H1 (cell line): ENCODE results near the gene SLC7A8. TPM values are rescaled to one million over a fixed set of nuclear protein-coding genes. Genes with fewer than 3 reads are reported as not detected.

ENCODE experiments used
- BACH1 ChIP-seq: IDR thresholded peaks from 2 replicates; pipeline ENCODE4 v1.6.1; 2012; ENCODE audit warnings: low read length, improper control_type of control experiment
- BRCA1 ChIP-seq: IDR thresholded peaks from 2 replicates; pipeline ENCODE4 v1.6.1; 2012; ENCODE audit warnings: low read depth, low read length, improper control_type of control experiment
- SUZ12 ChIP-seq: fragments of 200-600 bp; sonication (generic); IDR thresholded peaks from 2 replicates; pipeline ENCODE4 v1.6.1; 2012; ENCODE audit warnings: mild to moderate bottlenecking, inconsistent platforms, low read length, moderate library complexity, mixed read lengths
- TAF1 ChIP-seq: IDR thresholded peaks from 2 replicates; pipeline ENCODE4 v1.6.1; 2011; ENCODE audit warnings: mild to moderate bottlenecking, low read depth, low read length
- polyA plus RNA-seq, 7 experiments: library from polyadenylated mRNA; depleted of rRNA in 3 of 7; stranded (reverse) in 5 of 7; unstranded in 2 of 7; fragments of >200 nt in 5 of 7; fragments of 200-250 nt in 2 of 7; gene quantifications; 1 replicate in 5 of 7; 2 replicates in 1 of 7; 4 replicates in 1 of 7; pipeline versions ENCODE4 v1.2.1 to v1.2.3, GENCODE V29; 2011 to 2013; ENCODE audit warnings: missing spikeins in 2 of 7, mixed read lengths in 2 of 7
- total RNA-seq: library from RNA; stranded (reverse); fragmentation: NEBNext Ultra II Directional; extraction: Animal tissue kit (Norgen Biotek cat#: 25700); gene quantifications from 2 replicates; pipeline ENCODE4 v1.2.1, GENCODE V29; 2021
- TF ChIP-seq, protein P1 (sequence below), 3 experiments: IDR thresholded peaks; 1 replicate in 2 of 3; 2 replicates in 1 of 3; pipeline versions ENCODE4 v1.5.1 to v1.6.1; 2011; ENCODE audit warnings: low read length in 3 of 3, mild to moderate bottlenecking in 3 of 3, inconsistent platforms in 2 of 3, low read depth in 1 of 3, moderate library complexity in 1 of 3; ENCODE audit not compliant: insufficient read depth in 1 of 3; ENCODE audit errors: control extremely low read depth in 1 of 3
- TF ChIP-seq, protein P2 (sequence below): fragments of 300-600 bp; sonication (generic); IDR thresholded peaks from 2 replicates; pipeline ENCODE4 v1.7.1; 2012; ENCODE audit warnings: low read length, moderate library complexity, mild to moderate bottlenecking, inconsistent platforms; ENCODE audit not compliant: insufficient replicate concordance

The SLC7A8 gene
- total and polyA plus RNA-seq, 2 of the 8 experiments (the other 6 are each of a cell fraction or from before 2014, with no cell fraction given), result 182 to 204 TPM

DNA sequence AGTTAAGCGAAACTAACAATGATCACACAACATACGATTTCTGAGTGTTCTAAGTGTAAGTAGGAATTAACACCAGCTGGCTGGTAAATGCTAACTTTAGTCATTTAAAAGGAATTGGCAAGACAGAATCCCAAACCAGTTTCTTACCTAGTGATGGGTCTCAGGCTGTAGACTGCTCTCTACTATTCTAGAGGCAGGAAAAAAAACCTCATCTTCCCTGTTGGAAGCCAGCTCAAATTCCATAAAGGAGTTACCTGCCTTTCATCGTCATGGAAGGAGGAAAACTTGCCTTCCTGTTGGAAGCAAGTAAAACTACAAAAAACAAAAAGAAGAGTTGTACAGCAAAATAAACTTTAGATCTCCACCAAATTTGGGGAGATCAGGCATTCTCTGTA, 23.7 kb upstream of the SLC7A8 start (continued):
- TF ChIP-seq, protein P1, sequence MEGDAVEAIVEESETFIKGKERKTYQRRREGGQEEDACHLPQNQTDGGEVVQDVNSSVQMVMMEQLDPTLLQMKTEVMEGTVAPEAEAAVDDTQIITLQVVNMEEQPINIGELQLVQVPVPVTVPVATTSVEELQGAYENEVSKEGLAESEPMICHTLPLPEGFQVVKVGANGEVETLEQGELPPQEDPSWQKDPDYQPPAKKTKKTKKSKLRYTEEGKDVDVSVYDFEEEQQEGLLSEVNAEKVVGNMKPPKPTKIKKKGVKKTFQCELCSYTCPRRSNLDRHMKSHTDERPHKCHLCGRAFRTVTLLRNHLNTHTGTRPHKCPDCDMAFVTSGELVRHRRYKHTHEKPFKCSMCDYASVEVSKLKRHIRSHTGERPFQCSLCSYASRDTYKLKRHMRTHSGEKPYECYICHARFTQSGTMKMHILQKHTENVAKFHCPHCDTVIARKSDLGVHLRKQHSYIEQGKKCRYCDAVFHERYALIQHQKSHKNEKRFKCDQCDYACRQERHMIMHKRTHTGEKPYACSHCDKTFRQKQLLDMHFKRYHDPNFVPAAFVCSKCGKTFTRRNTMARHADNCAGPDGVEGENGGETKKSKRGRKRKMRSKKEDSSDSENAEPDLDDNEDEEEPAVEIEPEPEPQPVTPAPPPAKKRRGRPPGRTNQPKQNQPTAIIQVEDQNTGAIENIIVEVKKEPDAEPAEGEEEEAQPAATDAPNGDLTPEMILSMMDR (IDR thresholded peaks at IDR 0.05; ENCODE audit: control extremely low read depth in 1 of 3, insufficient read depth in 1 of 3, low read depth in 1 of 3, low read length in 3 of 3), result no peak
- TF ChIP-seq, protein P2, sequence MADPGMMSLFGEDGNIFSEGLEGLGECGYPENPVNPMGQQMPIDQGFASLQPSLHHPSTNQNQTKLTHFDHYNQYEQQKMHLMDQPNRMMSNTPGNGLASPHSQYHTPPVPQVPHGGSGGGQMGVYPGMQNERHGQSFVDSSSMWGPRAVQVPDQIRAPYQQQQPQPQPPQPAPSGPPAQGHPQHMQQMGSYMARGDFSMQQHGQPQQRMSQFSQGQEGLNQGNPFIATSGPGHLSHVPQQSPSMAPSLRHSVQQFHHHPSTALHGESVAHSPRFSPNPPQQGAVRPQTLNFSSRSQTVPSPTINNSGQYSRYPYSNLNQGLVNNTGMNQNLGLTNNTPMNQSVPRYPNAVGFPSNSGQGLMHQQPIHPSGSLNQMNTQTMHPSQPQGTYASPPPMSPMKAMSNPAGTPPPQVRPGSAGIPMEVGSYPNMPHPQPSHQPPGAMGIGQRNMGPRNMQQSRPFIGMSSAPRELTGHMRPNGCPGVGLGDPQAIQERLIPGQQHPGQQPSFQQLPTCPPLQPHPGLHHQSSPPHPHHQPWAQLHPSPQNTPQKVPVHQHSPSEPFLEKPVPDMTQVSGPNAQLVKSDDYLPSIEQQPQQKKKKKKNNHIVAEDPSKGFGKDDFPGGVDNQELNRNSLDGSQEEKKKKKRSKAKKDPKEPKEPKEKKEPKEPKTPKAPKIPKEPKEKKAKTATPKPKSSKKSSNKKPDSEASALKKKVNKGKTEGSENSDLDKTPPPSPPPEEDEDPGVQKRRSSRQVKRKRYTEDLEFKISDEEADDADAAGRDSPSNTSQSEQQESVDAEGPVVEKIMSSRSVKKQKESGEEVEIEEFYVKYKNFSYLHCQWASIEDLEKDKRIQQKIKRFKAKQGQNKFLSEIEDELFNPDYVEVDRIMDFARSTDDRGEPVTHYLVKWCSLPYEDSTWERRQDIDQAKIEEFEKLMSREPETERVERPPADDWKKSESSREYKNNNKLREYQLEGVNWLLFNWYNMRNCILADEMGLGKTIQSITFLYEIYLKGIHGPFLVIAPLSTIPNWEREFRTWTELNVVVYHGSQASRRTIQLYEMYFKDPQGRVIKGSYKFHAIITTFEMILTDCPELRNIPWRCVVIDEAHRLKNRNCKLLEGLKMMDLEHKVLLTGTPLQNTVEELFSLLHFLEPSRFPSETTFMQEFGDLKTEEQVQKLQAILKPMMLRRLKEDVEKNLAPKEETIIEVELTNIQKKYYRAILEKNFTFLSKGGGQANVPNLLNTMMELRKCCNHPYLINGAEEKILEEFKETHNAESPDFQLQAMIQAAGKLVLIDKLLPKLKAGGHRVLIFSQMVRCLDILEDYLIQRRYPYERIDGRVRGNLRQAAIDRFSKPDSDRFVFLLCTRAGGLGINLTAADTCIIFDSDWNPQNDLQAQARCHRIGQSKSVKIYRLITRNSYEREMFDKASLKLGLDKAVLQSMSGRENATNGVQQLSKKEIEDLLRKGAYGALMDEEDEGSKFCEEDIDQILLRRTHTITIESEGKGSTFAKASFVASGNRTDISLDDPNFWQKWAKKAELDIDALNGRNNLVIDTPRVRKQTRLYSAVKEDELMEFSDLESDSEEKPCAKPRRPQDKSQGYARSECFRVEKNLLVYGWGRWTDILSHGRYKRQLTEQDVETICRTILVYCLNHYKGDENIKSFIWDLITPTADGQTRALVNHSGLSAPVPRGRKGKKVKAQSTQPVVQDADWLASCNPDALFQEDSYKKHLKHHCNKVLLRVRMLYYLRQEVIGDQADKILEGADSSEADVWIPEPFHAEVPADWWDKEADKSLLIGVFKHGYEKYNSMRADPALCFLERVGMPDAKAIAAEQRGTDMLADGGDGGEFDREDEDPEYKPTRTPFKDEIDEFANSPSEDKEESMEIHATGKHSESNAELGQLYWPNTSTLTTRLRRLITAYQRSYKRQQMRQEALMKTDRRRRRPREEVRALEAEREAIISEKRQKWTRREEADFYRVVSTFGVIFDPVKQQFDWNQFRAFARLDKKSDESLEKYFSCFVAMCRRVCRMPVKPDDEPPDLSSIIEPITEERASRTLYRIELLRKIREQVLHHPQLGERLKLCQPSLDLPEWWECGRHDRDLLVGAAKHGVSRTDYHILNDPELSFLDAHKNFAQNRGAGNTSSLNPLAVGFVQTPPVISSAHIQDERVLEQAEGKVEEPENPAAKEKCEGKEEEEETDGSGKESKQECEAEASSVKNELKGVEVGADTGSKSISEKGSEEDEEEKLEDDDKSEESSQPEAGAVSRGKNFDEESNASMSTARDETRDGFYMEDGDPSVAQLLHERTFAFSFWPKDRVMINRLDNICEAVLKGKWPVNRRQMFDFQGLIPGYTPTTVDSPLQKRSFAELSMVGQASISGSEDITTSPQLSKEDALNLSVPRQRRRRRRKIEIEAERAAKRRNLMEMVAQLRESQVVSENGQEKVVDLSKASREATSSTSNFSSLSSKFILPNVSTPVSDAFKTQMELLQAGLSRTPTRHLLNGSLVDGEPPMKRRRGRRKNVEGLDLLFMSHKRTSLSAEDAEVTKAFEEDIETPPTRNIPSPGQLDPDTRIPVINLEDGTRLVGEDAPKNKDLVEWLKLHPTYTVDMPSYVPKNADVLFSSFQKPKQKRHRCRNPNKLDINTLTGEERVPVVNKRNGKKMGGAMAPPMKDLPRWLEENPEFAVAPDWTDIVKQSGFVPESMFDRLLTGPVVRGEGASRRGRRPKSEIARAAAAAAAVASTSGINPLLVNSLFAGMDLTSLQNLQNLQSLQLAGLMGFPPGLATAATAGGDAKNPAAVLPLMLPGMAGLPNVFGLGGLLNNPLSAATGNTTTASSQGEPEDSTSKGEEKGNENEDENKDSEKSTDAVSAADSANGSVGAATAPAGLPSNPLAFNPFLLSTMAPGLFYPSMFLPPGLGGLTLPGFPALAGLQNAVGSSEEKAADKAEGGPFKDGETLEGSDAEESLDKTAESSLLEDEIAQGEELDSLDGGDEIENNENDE, result no peak
- TF ChIP-seq TAF1, result no peak
- TF ChIP-seq BRCA1, result no peak
- TF ChIP-seq BACH1, result no peak
- TF ChIP-seq SUZ12, result no peak
